Activated T-cell treated with anti-CD3 and anti-CD28 coated beads for 4 hours (primary cell): ENCODE measurements around the gene NBPF12.
"Not testable (repeated sequence)": the region's sequence is repeated elsewhere in the genome, so short reads cannot be mapped to it uniquely, and the experiment has no call there.

Experiments used
- DNase-seq: peaks from one replicate; pipeline ENCODE4 v3.0.0-alpha.2; 2020

Gene NBPF12

GRCh38 chr1:146938242-146938902, at the start of gene NBPF12:
NBPF12 (plus strand) TSS chr1:146938324; CDS start chr1:146960144, 21,820 bp downstream.
- peak; percentile 61 for DNase-seq

- DNase-seq, result not testable (repeated sequence)
Observed at GRCh38 chr1:146891355-146891754, 46.8 kb upstream of the NBPF12 start.

GRCh38 chr1:146892331-146892730, 45.8 kb upstream of the NBPF12 start:
- DNase-seq, result not testable (repeated sequence)

GRCh38 chr1:146907565-146908261, 30.4 kb upstream of the NBPF12 start:
- DNase-seq, result not testable (repeated sequence)

- not testable (repeated sequence) for DNase-seq
Observed at GRCh38 chr1:146912975-146913374, 25.1 kb upstream of the NBPF12 start.

GRCh38 chr1:146920811-146921210, 17.3 kb upstream of the NBPF12 start:
- not testable (repeated sequence) for DNase-seq

- DNase-seq, result not testable (repeated sequence)
Observed at GRCh38 chr1:146922614-146923013, 15.5 kb upstream of the NBPF12 start.

- DNase-seq, result not testable (repeated sequence)
Observed at GRCh38 chr1:146924106-146924505, 14.0 kb upstream of the NBPF12 start.

- not testable (repeated sequence) for DNase-seq
Observed at GRCh38 chr1:146926413-146926812, 11.7 kb upstream of the NBPF12 start.

GRCh38 chr1:146930225-146930624, 7.9 kb upstream of the NBPF12 start:
- DNase-seq, result not testable (repeated sequence)

- not testable (repeated sequence) for DNase-seq
Observed at GRCh38 chr1:146934390-146935223, 3.5 kb upstream of the NBPF12 start.

- DNase-seq, result not testable (repeated sequence)
Observed at GRCh38 chr1:146937462-146937861, 662 bp upstream of the NBPF12 start.

GRCh38 chr1:146938927-146939786, 1.0 kb downstream of the NBPF12 start:
- DNase-seq, result not testable (repeated sequence)

GRCh38 chr1:146940293-146940692, 2.2 kb downstream of the NBPF12 start:
- not testable (repeated sequence) for DNase-seq

GRCh38 chr1:146943342-146943886, 5.3 kb downstream of the NBPF12 start:
- DNase-seq, result not testable (repeated sequence)

- DNase-seq, result not testable (repeated sequence)
Observed at GRCh38 chr1:146948127-146948526, 10.0 kb downstream of the NBPF12 start.

GRCh38 chr1:146964340-146964739, 26.2 kb downstream of the NBPF12 start:
- DNase-seq, result not testable (repeated sequence)

GRCh38 chr1:146966351-146966750, 28.2 kb downstream of the NBPF12 start:
- not testable (repeated sequence) for DNase-seq

GRCh38 chr1:146970656-146971055, 32.5 kb downstream of the NBPF12 start:
- not testable (repeated sequence) for DNase-seq

GRCh38 chr1:146972681-146973080, 34.6 kb downstream of the NBPF12 start:
- DNase-seq, result not testable (repeated sequence)

- not testable (repeated sequence) for DNase-seq
Observed at GRCh38 chr1:146985855-146986254, 47.7 kb downstream of the NBPF12 start.

GRCh38 chr1:146986450-146986849, 48.3 kb downstream of the NBPF12 start:
- not testable (repeated sequence) for DNase-seq
